Measurements from ENCODE around the gene TPRG1L.

TPRG1L gene

GRCh38 chr1:3626025-3626424, 1.2 kb downstream of the TPRG1L start:
- in situ Hi-C loops (cut with HindIII; ENCODE audit: low sequenced_read_pairs) = loop anchor here (5.0 to 25.0 kb wide), 2 partner anchors 89 to 136 kb away; partner anchors contain the start of genes CCDC27 and SMIM1

GRCh38 chr1:3627515-3628253, 2.9 kb downstream of the TPRG1L start:
- in situ Hi-C loops (cut with HindIII; ENCODE audit: low sequenced_read_pairs) = loop anchor here (5.0 to 25.0 kb wide), 2 partner anchors 90 to 135 kb away; partner anchors contain the start of genes CCDC27 and SMIM1

GRCh38 chr1:3628445-3628844, 3.6 kb downstream of the TPRG1L start:
- in situ Hi-C loops (cut with HindIII; ENCODE audit: low sequenced_read_pairs) = loop anchor here (5.0 to 25.0 kb wide), 2 partner anchors 91 to 134 kb away; partner anchors contain the start of genes CCDC27 and SMIM1

GRCh38 chr1:3629561-3630160, 4.8 kb downstream of the TPRG1L start:
- in situ Hi-C loops (cut with HindIII; ENCODE audit: low sequenced_read_pairs) = loop anchor here (5.0 to 25.0 kb wide), 2 partner anchors 92 to 133 kb away; partner anchors contain the start of genes CCDC27 and SMIM1

- in situ Hi-C loops (cut with HindIII; ENCODE audit: low sequenced_read_pairs) = loop anchor here (25.0 kb wide), 1 partner anchor 132 kb away; the partner anchor contains the start of genes CCDC27 and SMIM1
These were observed 5.4 kb downstream of the TPRG1L start for GRCh38 chr1:3630161-3630611.

GRCh38 chr1:3630914-3631313, 6.1 kb downstream of the TPRG1L start:
- in situ Hi-C loops (cut with HindIII; ENCODE audit: low sequenced_read_pairs) = loop anchor here (25.0 kb wide), 1 partner anchor 131 kb away; the partner anchor contains the start of genes CCDC27 and SMIM1

- in situ Hi-C loops (cut with HindIII; ENCODE audit: low sequenced_read_pairs) = loop anchor here (25.0 kb wide), 1 partner anchor 131 kb away; the partner anchor contains the start of genes CCDC27 and SMIM1
These were observed 6.8 kb downstream of the TPRG1L start for GRCh38 chr1:3631320-3632260.

GRCh38 chr1:3632298-3632697, 7.5 kb downstream of the TPRG1L start:
- in situ Hi-C loops (cut with HindIII; ENCODE audit: low sequenced_read_pairs) = loop anchor here (25.0 kb wide), 1 partner anchor 130 kb away; the partner anchor contains the start of genes CCDC27 and SMIM1

GRCh38 chr1:3632716-3633343, 8.0 kb downstream of the TPRG1L start:
- in situ Hi-C loops (cut with HindIII; ENCODE audit: low sequenced_read_pairs) = loop anchor here (25.0 kb wide), 1 partner anchor 129 kb away; the partner anchor contains the start of genes CCDC27 and SMIM1

- in situ Hi-C loops (cut with HindIII; ENCODE audit: low sequenced_read_pairs) = loop anchor here (25.0 kb wide), 1 partner anchor 129 kb away; the partner anchor contains the start of genes CCDC27 and SMIM1
These were observed 8.7 kb downstream of the TPRG1L start for GRCh38 chr1:3633344-3634058.

GRCh38 chr1:3634059-3634800, 9.4 kb downstream of the TPRG1L start:
- in situ Hi-C loops (cut with HindIII; ENCODE audit: low sequenced_read_pairs) = loop anchor here (25.0 kb wide), 1 partner anchor 128 kb away; the partner anchor contains the start of genes CCDC27 and SMIM1

- in situ Hi-C loops (cut with HindIII; ENCODE audit: low sequenced_read_pairs) = loop anchor here (25.0 kb wide), 1 partner anchor 126 kb away; the partner anchor contains the start of genes CCDC27 and SMIM1
These were observed 11.3 kb downstream of the TPRG1L start for GRCh38 chr1:3636080-3636479.

- in situ Hi-C loops (cut with HindIII; ENCODE audit: low sequenced_read_pairs) = loop anchor here (25.0 kb wide), 1 partner anchor 126 kb away; the partner anchor contains the start of genes CCDC27 and SMIM1
These were observed 11.7 kb downstream of the TPRG1L start for GRCh38 chr1:3636531-3636930.

GRCh38 chr1:3638027-3638426, 13.2 kb downstream of the TPRG1L start:
- in situ Hi-C loops (cut with HindIII; ENCODE audit: low sequenced_read_pairs) = loop anchor here (25.0 kb wide), 1 partner anchor 124 kb away; the partner anchor contains the start of genes CCDC27 and SMIM1

GRCh38 chr1:3638676-3639075, 13.9 kb downstream of the TPRG1L start:
- in situ Hi-C loops (cut with HindIII; ENCODE audit: low sequenced_read_pairs) = loop anchor here (25.0 kb wide), 1 partner anchor 124 kb away; the partner anchor contains the start of genes CCDC27 and SMIM1

GRCh38 chr1:3639397-3639911, 14.6 kb downstream of the TPRG1L start:
- in situ Hi-C loops (cut with HindIII; ENCODE audit: low sequenced_read_pairs) = loop anchor here (25.0 kb wide), 1 partner anchor 123 kb away; the partner anchor contains the start of genes CCDC27 and SMIM1

- in situ Hi-C loops (cut with HindIII; ENCODE audit: low sequenced_read_pairs) = loop anchor here (25.0 kb wide), 1 partner anchor 122 kb away; the partner anchor contains the start of genes CCDC27 and SMIM1
These were observed 15.5 kb downstream of the TPRG1L start for GRCh38 chr1:3640121-3640837.
